SKM-1 (cell line): Measurements from ENCODE around the gene C12orf57.

Experiments
- DNase-seq: peaks from one replicate; lab custom pipeline; 2025; ENCODE audit not compliant: unreplicated experiment; lab: John Stamatoyannopoulos, UW

The C12orf57 gene

GRCh38 chr12:6987956-6988553 lies 44.2 kb downstream of the C12orf57 start:
- no peak for DNase-seq
